Activated CD4-positive, alpha-beta T cell treated with anti-CD3 and anti-CD28 coated beads, Interleukin-2, amount 10 ng/mL, durations not matched to agents 24 days and 14 days (primary cell): ENCODE results near the gene MPDU1. TPM values are rescaled to one million over a fixed set of nuclear protein-coding genes. Genes with fewer than 3 reads are reported as not detected.

ENCODE experiments used
- DNase-seq: peaks from one replicate; pipeline ENCODE4 v3.0.0; 2022
- H3K27ac Mint-ChIP-seq: one replicate; pipeline ENCODE4 v1.8.0; 2022; ENCODE audit warnings: mild to moderate bottlenecking, mixed read lengths
- H3K27me3 Mint-ChIP-seq: one replicate; pipeline ENCODE4 v1.8.0; 2022; ENCODE audit warnings: mixed read lengths
- H3K36me3 Mint-ChIP-seq: one replicate; pipeline ENCODE4 v1.8.0; 2022; ENCODE audit warnings: low read depth, mild to moderate bottlenecking, mixed read lengths
- H3K4me1 Mint-ChIP-seq: one replicate; pipeline ENCODE4 v1.8.0; 2021; ENCODE audit warnings: mixed read lengths
- H3K4me3 Mint-ChIP-seq: one replicate; pipeline ENCODE4 v1.8.0; 2022; ENCODE audit warnings: mild to moderate bottlenecking, moderate library complexity, mixed read lengths
- H3K9me3 Mint-ChIP-seq: one replicate; pipeline ENCODE4 v1.8.0; 2021; ENCODE audit warnings: mixed read lengths
- intact Hi-C: fragments of 100-400 bp; cut with micrococcal nuclease; formaldehyde crosslinking; loops from one replicate; pipeline ENCODE4 v1.15.1; 2023
- total RNA-seq: library from RNA; stranded (reverse); gene quantifications from 2 replicates; pipeline ENCODE4 v1.2.3, GENCODE V29; 2022

The MPDU1 gene
- total RNA-seq, 1 donor from 2014 or later = 92.5 TPM

DNA sequence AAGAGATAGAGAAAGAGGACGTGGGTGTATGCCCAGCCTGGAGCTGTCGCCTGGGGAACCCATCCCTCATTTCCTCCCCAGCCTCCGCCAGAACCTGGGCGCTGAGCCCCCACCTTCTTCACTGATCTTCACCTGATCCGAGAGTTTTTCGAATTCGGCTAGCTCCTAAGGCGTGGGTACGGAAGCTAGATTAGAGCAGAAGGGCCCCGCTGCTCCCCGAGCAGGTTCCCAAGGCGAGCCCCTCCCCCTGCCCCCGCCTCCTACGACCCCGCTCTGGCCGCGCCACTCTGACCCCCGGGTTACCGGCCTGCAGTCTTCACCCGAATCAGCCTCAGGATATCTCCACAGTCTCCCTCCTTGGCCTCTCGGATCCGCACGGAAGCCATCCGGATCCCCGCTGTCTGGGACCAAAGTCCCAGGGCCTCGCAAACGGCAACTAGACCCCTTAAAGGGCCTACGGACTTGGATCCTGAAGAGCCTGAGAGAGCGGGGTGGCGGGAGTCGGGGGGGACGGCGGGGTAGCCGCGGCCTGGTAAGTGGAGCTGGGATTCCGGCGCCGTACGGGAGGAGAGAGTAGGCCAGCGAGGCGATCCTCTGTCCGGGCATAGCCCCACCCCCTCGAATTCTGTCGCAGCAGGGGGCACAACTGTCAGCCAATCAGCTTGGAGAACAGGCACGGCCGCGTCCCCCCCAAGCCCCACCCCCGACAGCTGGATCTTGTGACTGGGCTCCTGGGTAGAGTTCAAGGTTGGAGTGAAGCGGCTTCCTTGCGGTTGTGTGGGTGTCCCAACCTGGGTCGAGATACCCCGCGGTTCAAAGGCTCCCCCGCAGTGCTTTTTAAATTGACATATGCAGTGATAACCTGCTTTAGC lies 43.8 kb downstream of the MPDU1 start, which contains the start of gene SAT2:
SAT2 (minus strand) TSS at position 572 of the 872 bp plus-strand sequence; CDS start at position 386, 186 bp downstream.
- peak; percentile 94 for DNase-seq
- Mint-ChIP-seq H3K4me3 (peak within 1 kb of the TSS; percentile 91), H3K36me3 (peaks cover 5% of the 10 kb centered on the region), H3K9me3 (no peaks in the 10 kb centered on the region), H3K27ac (peak within 1 kb of the TSS; percentile 80), H3K27me3 (peaks cover 1% of the 10 kb centered on the region), H3K4me1 (peaks cover 11% of the 10 kb centered on the region)
- intact Hi-C loops = loop anchor here (1.0 kb wide), 1 partner anchor 61 kb away; the partner anchor contains the start of gene WRAP53

GRCh38 chr17:7629939-7630571 lies 46.4 kb downstream of the MPDU1 start, which contains the start of gene SHBG:
Gene SHBG, plus strand, starts transcription at chr17:7630135. Its CDS starts 38 bp downstream, at chr17:7630173.
- H3K9me3 Mint-ChIP-seq = no peaks in the 10 kb centered on the region

DNA sequence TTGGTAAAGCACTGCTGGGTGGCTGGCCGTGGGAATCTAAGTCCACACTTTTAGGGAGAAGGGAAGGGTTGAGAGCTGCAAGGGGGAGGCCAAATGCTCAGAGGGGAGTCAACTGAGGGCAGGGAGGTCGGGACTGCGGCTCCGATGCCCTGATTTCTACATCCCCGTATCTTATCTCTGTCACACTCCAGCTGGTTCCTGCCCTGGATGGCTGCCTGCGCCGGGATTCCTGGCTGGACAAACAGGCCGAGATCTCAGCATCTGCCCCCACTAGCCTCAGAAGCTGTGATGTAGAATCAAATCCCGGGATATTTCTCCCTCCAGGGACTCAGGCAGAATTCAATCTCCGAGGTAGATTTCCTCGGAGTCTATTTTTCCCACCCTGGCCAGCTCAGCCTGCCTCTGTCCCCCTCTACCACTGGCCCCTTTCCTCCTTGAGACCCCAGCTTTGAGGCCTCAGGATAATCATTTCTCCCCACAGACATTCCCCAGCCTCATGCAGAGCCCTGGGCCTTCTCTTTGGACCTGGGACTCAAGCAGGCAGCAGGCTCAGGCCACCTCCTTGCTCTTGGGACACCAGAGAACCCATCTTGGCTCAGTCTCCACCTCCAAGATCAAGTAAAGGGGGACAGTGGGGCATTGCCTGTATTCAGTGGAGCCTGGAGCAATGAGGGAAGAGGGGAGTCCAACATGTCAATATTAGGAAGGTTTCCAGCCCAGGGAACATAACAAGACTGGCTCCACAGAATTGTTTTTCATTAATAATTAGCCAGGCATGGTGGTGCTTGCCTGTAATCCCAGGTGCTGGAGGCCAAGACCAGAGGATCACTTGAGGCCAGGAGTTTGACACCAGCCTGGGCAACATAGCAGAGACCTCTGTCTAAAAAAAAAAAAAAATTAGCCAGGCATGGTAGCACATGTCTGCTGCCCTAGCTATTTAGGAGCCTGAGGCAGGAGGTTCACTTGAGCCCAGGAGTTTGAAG lies 48.0 kb downstream of the MPDU1 start:
- Mint-ChIP-seq H3K27me3 (peaks cover 5% of the 10 kb centered on the region), H3K36me3 (no peaks in the 10 kb centered on the region), H3K4me3 (no peak overlapping the region), H3K27ac (no peak overlapping the region), H3K4me1 (peaks cover 12% of the 10 kb centered on the region), H3K9me3 (no peaks in the 10 kb centered on the region)
- no peak for DNase-seq
- intact Hi-C loops = loop anchor here (1.0 kb wide), 1 partner anchor 56 kb away; the partner anchor contains the start of gene TP53

More at GRCh38 chr17:7629939-7630571, 46.4 kb downstream of the MPDU1 start, which contains the start of gene SHBG:
- intact Hi-C loops = no loop called here
- peaks cover 14% of the 10 kb centered on the region for H3K4me1 Mint-ChIP-seq
- peaks cover 5% of the 10 kb centered on the region for H3K36me3 Mint-ChIP-seq
- no peak within 1 kb of the TSS for H3K4me3 Mint-ChIP-seq
- no peak within 1 kb of the TSS for H3K27ac Mint-ChIP-seq
- H3K27me3 Mint-ChIP-seq = no peaks in the 10 kb centered on the region
- no peak for DNase-seq

GRCh38 chr17:7632492-7632894 lies 48.8 kb downstream of the MPDU1 start:
- peaks cover 7% of the 10 kb centered on the region for H3K4me1 Mint-ChIP-seq
- H3K27me3 Mint-ChIP-seq = peaks cover 5% of the 10 kb centered on the region
- intact Hi-C loops = loop anchor here (1.0 kb wide), 1 partner anchor 55 kb away; the partner anchor contains the start of gene TP53
- no peaks in the 10 kb centered on the region for H3K36me3 Mint-ChIP-seq
- no peak overlapping the region for H3K27ac Mint-ChIP-seq
- no peaks in the 10 kb centered on the region for H3K9me3 Mint-ChIP-seq
- peak; percentile 84 for DNase-seq
- no peak overlapping the region for H3K4me3 Mint-ChIP-seq

- DNase-seq = no peak
- no peak overlapping the region for H3K4me3 Mint-ChIP-seq
- H3K4me1 Mint-ChIP-seq = peaks cover 5% of the 10 kb centered on the region
- no peaks in the 10 kb centered on the region for H3K9me3 Mint-ChIP-seq
- H3K36me3 Mint-ChIP-seq = no peaks in the 10 kb centered on the region
- H3K27ac Mint-ChIP-seq = no peak overlapping the region
- peaks cover 5% of the 10 kb centered on the region for H3K27me3 Mint-ChIP-seq
- intact Hi-C loops = no loop called here
Measured at GRCh38 chr17:7633093-7633492, 49.4 kb downstream of the MPDU1 start.

GRCh38 chr17:7634384-7634783 lies 50.7 kb downstream of the MPDU1 start:
- Mint-ChIP-seq H3K27me3 (peaks cover 7% of the 10 kb centered on the region), H3K27ac (no peak overlapping the region), H3K4me1 (peaks cover 5% of the 10 kb centered on the region), H3K9me3 (no peaks in the 10 kb centered on the region), H3K4me3 (no peak overlapping the region), H3K36me3 (no peaks in the 10 kb centered on the region)
- DNase-seq = peak; percentile 68
- intact Hi-C loops = no loop called here

DNA sequence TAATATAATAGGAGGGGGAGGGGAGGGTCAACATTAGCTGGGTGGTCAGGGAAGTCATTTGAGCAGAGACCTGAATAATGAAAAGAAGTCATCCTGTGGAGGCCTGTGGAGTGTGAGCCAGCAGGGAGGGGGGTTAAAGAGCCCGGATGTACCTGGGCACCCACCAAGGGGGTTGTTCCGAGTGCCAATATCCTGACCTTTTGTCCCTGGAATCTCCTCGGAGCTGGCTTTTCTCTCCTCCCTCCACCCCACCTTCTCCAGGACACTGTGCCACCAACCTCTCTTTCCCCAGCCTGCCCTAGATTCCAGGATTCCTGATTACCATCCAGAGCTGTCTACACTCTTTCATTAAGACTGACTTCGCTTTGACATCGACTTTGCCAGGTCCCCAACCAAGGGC lies 52.5 kb downstream of the MPDU1 start:
- Mint-ChIP-seq H3K9me3 (no peaks in the 10 kb centered on the region), H3K4me3 (no peak overlapping the region), H3K36me3 (no peaks in the 10 kb centered on the region), H3K27ac (no peak overlapping the region), H3K4me1 (peaks cover 5% of the 10 kb centered on the region), H3K27me3 (peaks cover 10% of the 10 kb centered on the region)
- intact Hi-C loops = no loop called here
- DNase-seq = no peak

Other genes starting within 250 kb of the MPDU1 start
- gene ACAP1, start 247.3 kb upstream of the MPDU1 start, total RNA-seq = 262 and 275 TPM in 2 replicates
- gene KCTD11, start 231.7 kb upstream of the MPDU1 start, total RNA-seq = 7.0 and 7.6 TPM in 2 replicates
- gene TMEM95, start 228.7 kb upstream of the MPDU1 start, total RNA-seq = not detected in 2 replicates
- 5.3 and 5.5 TPM in 2 replicates for gene TNK1, start 202.8 kb upstream of the MPDU1 start, total RNA-seq
- gene PLSCR3, start 189.3 kb upstream of the MPDU1 start, total RNA-seq = 75.5 and 79.8 TPM in 2 replicates
- 47.4 and 59.3 TPM in 2 replicates for gene TMEM256, start 179.8 kb upstream of the MPDU1 start, total RNA-seq
- 2.9 and 3.0 TPM in 2 replicates for gene NLGN2, start 176.0 kb upstream of the MPDU1 start, total RNA-seq
- not detected in 2 replicates for gene SPEM1, start 163.5 kb upstream of the MPDU1 start, total RNA-seq
- not detected in 2 replicates for gene SPEM2, start 158.2 kb upstream of the MPDU1 start, total RNA-seq
- not detected in 2 replicates for gene SPEM3, start 155.0 kb upstream of the MPDU1 start, total RNA-seq
- gene TMEM102, start 148.4 kb upstream of the MPDU1 start, total RNA-seq = 12.8 and 12.9 TPM in 2 replicates
- gene FGF11, start 144.3 kb upstream of the MPDU1 start, total RNA-seq = 9.4 and 9.5 TPM in 2 replicates
- 6.1 and 7.2 TPM in 2 replicates for gene CHRNB1, start 138.8 kb upstream of the MPDU1 start, total RNA-seq
- gene ZBTB4, start 104.2 kb upstream of the MPDU1 start, total RNA-seq = 16.0 and 16.1 TPM in 2 replicates
- not detected in 2 replicates for gene SLC35G6, start 102.4 kb upstream of the MPDU1 start, total RNA-seq
- gene POLR2A, start 99.5 kb upstream of the MPDU1 start, total RNA-seq = 226 and 230 TPM in 2 replicates
- 21.5 and 21.8 TPM in 2 replicates for gene TNFSF12, start 34.8 kb upstream of the MPDU1 start, total RNA-seq
- 2.4 and 3.5 TPM in 2 replicates for gene TNFSF13, start 25.1 kb upstream of the MPDU1 start, total RNA-seq
- 89.7 and 93.0 TPM in 2 replicates for gene SENP3, start 21.9 kb upstream of the MPDU1 start, total RNA-seq
- 3.2 and 3.5 TPM in 2 replicates for gene CD68, start 4.2 kb upstream of the MPDU1 start, total RNA-seq
- 0.43 TPM in 1 of 2 replicates, not detected in the other for gene SOX15, start 6.2 kb downstream of the MPDU1 start, total RNA-seq
- gene FXR2, start 31.0 kb downstream of the MPDU1 start, total RNA-seq = 62.6 and 64.4 TPM in 2 replicates
- 16.5 and 17.7 TPM in 2 replicates for gene SAT2, start 44.0 kb downstream of the MPDU1 start, total RNA-seq
- not detected in 2 replicates for gene SHBG, start 46.3 kb downstream of the MPDU1 start, total RNA-seq
- gene ATP1B2, start 67.1 kb downstream of the MPDU1 start, total RNA-seq = 0.14 and 0.37 TPM in 2 replicates
- 177 and 178 TPM in 2 replicates for gene TP53, start 103.6 kb downstream of the MPDU1 start, total RNA-seq
- 33.8 and 35.0 TPM in 2 replicates for gene WRAP53, start 104.6 kb downstream of the MPDU1 start, total RNA-seq
- 0.05 TPM in 1 of 2 replicates, not detected in the other for gene EFNB3, start 121.3 kb downstream of the MPDU1 start, total RNA-seq
- gene DNAH2, start 133.9 kb downstream of the MPDU1 start, total RNA-seq = not detected in 2 replicates